IPS-18a (cell line): ENCODE measurements around the gene MCM9.

Experiments
- H3K27ac ChIP-seq: one replicate; pipeline ENCODE4 v1.5.1; 2013; ENCODE audit warnings: low read length
- H3K27me3 ChIP-seq: one replicate; pipeline ENCODE4 v1.6.1; 2013; ENCODE audit warnings: mild to moderate bottlenecking, low read length; ENCODE audit not compliant: control insufficient read depth, insufficient read depth
- H3K36me3 ChIP-seq: one replicate; pipeline ENCODE4 v1.6.1; 2013; ENCODE audit warnings: low read depth, low read length; ENCODE audit not compliant: control insufficient read depth
- H3K4me1 ChIP-seq: one replicate; pipeline ENCODE4 v1.6.1; 2013; ENCODE audit warnings: low read depth, low read length; ENCODE audit not compliant: control insufficient read depth
- H3K4me3 ChIP-seq: one replicate; pipeline ENCODE4 v1.5.1; 2013; ENCODE audit warnings: low read length
- H3K9ac ChIP-seq: one replicate; pipeline ENCODE4 v1.6.1; 2013; ENCODE audit warnings: mild to moderate bottlenecking, low read length, moderate library complexity
- H3K9me3 ChIP-seq: one replicate; pipeline ENCODE4 v1.6.1; 2013; ENCODE audit warnings: low read depth, low read length; ENCODE audit not compliant: control insufficient read depth

MCM9 gene

DNA sequence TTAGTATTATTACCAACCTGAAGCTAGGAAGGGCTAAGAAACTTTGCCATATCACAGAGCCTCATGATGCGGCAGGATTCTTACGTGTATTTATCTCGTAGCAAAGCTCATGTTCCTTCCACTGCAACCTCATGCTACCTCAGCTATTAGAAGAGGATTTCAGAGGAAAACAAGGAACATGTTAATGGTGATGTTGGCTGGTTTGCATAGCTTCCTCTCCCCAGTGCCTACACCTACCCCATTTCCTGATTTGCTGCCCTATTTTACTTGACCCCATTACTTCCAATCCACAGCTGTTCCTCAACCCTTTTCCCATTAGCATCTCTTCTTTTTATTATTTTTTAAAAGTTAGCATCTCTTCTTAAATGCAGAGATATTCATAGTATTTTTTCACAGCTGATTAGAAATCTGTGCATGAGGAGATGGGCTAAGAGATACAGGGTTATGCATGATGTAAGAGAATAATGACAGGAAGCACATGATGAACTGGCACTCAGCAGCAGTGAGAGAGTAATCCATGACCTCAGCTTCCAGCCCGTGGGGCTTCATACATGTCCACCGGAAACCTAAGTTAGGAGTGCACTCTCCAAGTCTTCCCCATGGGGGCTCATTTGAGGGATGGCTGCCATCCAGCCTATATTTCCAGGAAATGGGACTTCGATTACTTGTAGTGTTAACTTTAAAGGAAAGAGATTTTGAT lies 147.1 kb downstream of the MCM9 start:
- no peak overlapping the region for H3K27ac ChIP-seq
- H3K9ac ChIP-seq, result no peak overlapping the region
- H3K4me3 ChIP-seq, result no peak overlapping the region
- no peaks in the 10 kb centered on the region for H3K4me1 ChIP-seq
- no peaks in the 10 kb centered on the region for H3K27me3 ChIP-seq
- no peaks in the 10 kb centered on the region for H3K9me3 ChIP-seq
- H3K36me3 ChIP-seq, result no peaks in the 10 kb centered on the region

GRCh38 chr6:118786596-118787453 lies 148.1 kb downstream of the MCM9 start:
- Histone ChIP-seq H3K36me3 (no peaks in the 10 kb centered on the region), H3K27me3 (no peaks in the 10 kb centered on the region), H3K9me3 (no peaks in the 10 kb centered on the region), H3K9ac (no peak overlapping the region), H3K27ac (no peak overlapping the region), H3K4me3 (no peak overlapping the region), H3K4me1 (no peaks in the 10 kb centered on the region)

GRCh38 chr6:118785601-118786000 lies 149.4 kb downstream of the MCM9 start:
- Histone ChIP-seq H3K36me3 (no peaks in the 10 kb centered on the region), H3K9ac (no peak overlapping the region), H3K4me3 (no peak overlapping the region), H3K27me3 (no peaks in the 10 kb centered on the region), H3K4me1 (no peaks in the 10 kb centered on the region), H3K27ac (no peak overlapping the region), H3K9me3 (no peaks in the 10 kb centered on the region)

DNA sequence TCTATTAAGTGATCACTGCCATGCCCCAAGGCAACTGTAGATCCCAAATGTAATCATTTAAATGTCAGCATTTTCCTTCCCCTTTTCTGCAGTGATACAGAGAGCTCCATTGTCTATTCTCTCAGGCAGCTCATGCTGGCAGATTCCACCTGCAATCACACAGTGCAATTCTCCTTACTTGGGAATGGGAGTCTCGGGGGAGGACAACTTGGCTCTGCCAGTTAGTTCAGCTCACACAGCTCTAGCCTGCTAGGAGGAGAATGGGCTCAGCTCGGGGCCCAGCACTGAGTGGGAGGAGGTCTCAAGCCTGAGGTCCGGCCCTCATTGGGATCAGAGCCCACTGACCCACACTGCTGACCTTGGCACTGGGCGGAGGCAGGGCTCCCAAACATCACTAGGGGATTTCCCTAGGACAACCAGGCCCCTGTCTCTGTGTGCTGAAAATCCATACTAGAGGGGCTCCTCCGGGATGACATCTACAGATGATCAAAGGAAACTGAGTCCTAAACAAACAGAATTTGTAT lies 150.3 kb downstream of the MCM9 start:
- Histone ChIP-seq H3K4me3 (no peak overlapping the region), H3K9me3 (no peaks in the 10 kb centered on the region), H3K27ac (no peak overlapping the region), H3K4me1 (no peaks in the 10 kb centered on the region), H3K27me3 (no peaks in the 10 kb centered on the region), H3K36me3 (no peaks in the 10 kb centered on the region), H3K9ac (no peak overlapping the region)

DNA sequence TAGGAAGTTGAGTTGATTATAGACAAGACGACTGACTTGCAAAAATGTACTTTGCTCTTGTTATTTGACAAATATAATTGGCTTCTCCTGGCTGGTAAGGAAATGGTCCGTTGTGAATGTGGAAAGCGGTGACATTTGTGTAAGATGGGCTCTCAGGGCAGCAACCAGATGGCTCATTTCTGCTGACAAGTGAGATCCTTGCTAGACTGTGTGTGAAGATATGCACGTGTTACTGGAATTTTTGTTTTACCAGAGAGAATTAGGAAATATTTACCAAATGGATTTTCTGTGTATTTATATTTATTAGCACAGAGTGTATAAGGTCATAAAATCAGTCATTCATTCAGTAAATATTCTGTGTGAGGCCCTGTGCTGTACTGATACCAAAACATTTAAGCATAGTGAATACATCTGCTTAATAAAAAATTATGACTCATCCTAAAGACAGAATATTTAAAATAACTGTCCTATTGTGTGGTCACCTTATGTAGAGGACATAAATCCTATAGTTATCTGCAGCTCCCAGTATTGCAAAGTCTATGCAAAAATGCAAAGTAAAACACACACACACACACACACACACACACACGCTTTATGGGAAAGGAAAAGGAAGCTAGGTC lies 150.9 kb downstream of the MCM9 start:
- Histone ChIP-seq H3K27ac (no peak overlapping the region), H3K4me3 (no peak overlapping the region), H3K27me3 (no peaks in the 10 kb centered on the region), H3K4me1 (no peaks in the 10 kb centered on the region), H3K9ac (no peak overlapping the region), H3K36me3 (no peaks in the 10 kb centered on the region), H3K9me3 (no peaks in the 10 kb centered on the region)

- Histone ChIP-seq H3K27ac (no peak overlapping the region), H3K9ac (no peak overlapping the region), H3K9me3 (no peaks in the 10 kb centered on the region), H3K27me3 (no peaks in the 10 kb centered on the region), H3K4me3 (no peak overlapping the region), H3K4me1 (no peaks in the 10 kb centered on the region), H3K36me3 (no peaks in the 10 kb centered on the region)
Measured at GRCh38 chr6:118782651-118783050, 152.3 kb downstream of the MCM9 start.

- Histone ChIP-seq H3K27me3 (no peaks in the 10 kb centered on the region), H3K4me1 (no peaks in the 10 kb centered on the region), H3K27ac (no peak overlapping the region), H3K9me3 (no peaks in the 10 kb centered on the region), H3K9ac (no peak overlapping the region), H3K4me3 (no peak overlapping the region), H3K36me3 (no peaks in the 10 kb centered on the region)
Measured at GRCh38 chr6:118781897-118782296, 153.1 kb downstream of the MCM9 start.

DNA sequence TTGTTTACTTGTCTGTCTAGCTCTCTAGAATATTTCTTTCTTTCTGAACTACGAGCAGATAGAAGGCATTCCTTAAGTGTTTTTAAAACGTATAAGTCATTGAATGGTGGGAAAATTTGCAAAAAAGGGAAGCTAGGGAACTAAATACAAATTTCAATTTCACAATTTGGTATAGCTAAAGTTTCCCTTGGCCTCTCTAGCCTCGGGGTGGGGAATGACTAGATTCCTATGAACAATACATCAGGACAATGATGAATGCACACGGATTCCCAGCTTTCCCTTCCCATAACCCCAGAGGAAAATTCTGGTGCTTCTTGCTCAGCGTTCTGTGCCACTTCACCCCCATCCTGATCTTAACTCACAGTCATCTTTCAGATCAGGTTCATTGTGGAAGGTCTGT lies 154.3 kb downstream of the MCM9 start:
- Histone ChIP-seq H3K4me3 (no peak overlapping the region), H3K27me3 (no peaks in the 10 kb centered on the region), H3K4me1 (no peaks in the 10 kb centered on the region), H3K9me3 (no peaks in the 10 kb centered on the region), H3K36me3 (no peaks in the 10 kb centered on the region), H3K9ac (no peak overlapping the region), H3K27ac (no peak overlapping the region)

DNA sequence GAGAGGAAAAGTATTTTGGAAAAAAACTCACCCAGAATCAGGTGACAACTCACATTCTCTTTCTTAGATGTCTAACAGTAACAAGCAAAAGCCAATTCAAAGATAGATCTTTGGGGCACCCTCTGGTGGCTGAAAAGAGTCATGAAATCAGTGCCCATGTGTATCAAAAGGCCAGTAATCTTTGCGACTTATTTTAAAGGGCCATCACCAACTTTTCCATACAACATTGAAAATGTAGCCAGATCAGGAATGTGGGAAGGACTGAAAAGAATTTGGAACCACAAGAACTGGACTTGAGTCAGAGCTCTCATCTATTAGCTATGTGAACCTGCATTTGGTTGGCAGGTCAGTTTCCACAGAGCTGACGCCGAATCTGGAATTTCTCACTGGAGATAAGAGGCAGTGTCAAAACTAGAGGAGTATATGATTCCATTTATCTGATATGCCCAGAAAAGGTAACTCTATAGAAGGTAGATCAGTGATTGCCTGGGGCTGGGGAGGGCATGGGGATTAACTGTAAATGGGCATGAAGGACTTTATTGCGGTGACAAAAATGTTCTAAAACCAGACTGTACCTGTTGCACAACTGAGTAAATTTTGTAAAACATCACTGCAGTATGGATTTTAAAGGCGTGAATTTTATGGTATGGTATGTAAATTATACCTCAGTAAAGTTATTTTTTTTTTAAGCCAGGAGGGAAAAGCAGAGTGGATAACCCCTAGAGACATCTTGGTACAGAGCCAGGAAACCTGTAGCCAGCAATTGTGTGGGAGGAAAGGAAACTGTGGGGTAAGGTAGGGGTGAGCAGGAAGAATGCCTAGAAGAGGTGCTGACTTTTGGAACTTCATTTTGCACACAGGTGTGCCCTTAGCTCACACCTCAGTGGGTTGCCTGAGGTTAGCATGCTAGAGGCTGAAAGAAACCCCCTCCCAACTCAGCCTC lies 158.1 kb downstream of the MCM9 start:
- Histone ChIP-seq H3K27ac (no peak overlapping the region), H3K4me3 (no peak overlapping the region), H3K27me3 (no peaks in the 10 kb centered on the region), H3K9me3 (no peaks in the 10 kb centered on the region), H3K36me3 (no peaks in the 10 kb centered on the region), H3K9ac (no peak overlapping the region), H3K4me1 (no peaks in the 10 kb centered on the region)

GRCh38 chr6:118775381-118775780 lies 159.6 kb downstream of the MCM9 start:
- no peak overlapping the region for H3K9ac ChIP-seq
- H3K27ac ChIP-seq, result no peak overlapping the region
- no peaks in the 10 kb centered on the region for H3K27me3 ChIP-seq
- H3K4me3 ChIP-seq, result no peak overlapping the region
- no peaks in the 10 kb centered on the region for H3K36me3 ChIP-seq
- no peaks in the 10 kb centered on the region for H3K9me3 ChIP-seq
- no peaks in the 10 kb centered on the region for H3K4me1 ChIP-seq

DNA sequence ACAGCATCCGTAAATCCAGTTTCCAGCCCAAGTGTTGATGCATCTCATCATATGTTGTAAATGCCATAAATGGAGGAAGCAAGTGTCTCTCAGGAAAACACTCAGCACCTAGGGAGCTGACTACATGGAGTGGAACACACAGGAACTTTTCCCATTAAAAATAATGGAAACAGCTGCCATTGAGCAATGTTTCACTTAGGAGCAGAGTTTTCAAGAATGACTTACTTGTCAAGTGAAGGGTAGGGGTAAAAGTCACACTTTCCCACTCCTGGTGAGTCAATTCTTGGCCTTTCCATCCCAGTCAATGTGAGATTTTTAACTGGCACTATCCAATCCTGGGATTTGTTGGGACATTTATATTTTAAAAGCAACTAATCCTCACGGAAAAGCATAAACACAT lies 160.4 kb downstream of the MCM9 start:
- Histone ChIP-seq H3K9me3 (no peaks in the 10 kb centered on the region), H3K4me3 (no peak overlapping the region)

More for the DNA sequence above, 160.4 kb downstream of the MCM9 start:
- Histone ChIP-seq H3K36me3 (no peaks in the 10 kb centered on the region), H3K27me3 (no peaks in the 10 kb centered on the region), H3K9ac (no peak overlapping the region), H3K4me1 (no peaks in the 10 kb centered on the region), H3K27ac (no peak overlapping the region)
